C4-2B (cell line): ENCODE data around the gene RNF7.

ENCODE experiments used
- ZFX ChIP-seq: fragments of 450-650 bp; IDR thresholded peaks from 2 replicates; pipeline ENCODE4 v1.6.1; 2017
- TF ChIP-seq, protein P1 (sequence below): fragments of 450-650 bp; conservative IDR thresholded peaks from 2 replicates; pipeline ENCODE4 v1.5.1; 2017; ENCODE audit warnings: mild to moderate bottlenecking

DNA sequence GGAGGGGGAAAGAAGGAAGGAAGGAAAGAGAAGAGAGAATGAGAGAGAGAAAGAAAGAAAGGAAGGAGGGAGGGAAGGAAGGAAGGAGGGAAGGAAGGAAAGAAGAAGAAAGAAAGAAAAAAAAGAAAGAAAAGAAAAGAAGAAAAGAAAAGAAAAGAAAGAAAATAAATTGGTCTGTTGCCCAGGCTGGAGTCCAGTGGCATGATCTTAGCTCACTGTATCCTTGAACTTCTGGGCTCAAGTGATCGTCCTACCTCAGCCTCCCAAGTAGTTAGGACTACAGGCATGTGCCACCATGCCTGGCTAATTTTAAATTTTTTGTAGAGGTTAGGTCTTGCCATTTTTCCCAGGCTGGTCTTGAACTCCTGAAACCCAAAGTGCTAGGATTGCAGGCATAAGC, 11.6 kb upstream of the RNF7 start:
- TF ChIP-seq, protein P1, sequence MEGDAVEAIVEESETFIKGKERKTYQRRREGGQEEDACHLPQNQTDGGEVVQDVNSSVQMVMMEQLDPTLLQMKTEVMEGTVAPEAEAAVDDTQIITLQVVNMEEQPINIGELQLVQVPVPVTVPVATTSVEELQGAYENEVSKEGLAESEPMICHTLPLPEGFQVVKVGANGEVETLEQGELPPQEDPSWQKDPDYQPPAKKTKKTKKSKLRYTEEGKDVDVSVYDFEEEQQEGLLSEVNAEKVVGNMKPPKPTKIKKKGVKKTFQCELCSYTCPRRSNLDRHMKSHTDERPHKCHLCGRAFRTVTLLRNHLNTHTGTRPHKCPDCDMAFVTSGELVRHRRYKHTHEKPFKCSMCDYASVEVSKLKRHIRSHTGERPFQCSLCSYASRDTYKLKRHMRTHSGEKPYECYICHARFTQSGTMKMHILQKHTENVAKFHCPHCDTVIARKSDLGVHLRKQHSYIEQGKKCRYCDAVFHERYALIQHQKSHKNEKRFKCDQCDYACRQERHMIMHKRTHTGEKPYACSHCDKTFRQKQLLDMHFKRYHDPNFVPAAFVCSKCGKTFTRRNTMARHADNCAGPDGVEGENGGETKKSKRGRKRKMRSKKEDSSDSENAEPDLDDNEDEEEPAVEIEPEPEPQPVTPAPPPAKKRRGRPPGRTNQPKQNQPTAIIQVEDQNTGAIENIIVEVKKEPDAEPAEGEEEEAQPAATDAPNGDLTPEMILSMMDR = no peak
- TF ChIP-seq ZFX = no peak
